B cell (primary cell): Measurements from ENCODE around the gene GUCY2D. TPM values are rescaled to one million over a fixed set of nuclear protein-coding genes. Genes with fewer than 3 reads are reported as not detected.

Experiments used
- ATAC-seq: fragments of 200-7000 bp; cut with Tn5 transposase; one replicate; pipeline ENCODE4 v1.10.0; 2021; ENCODE audit warnings: low read depth, mild to moderate bottlenecking, moderate number of reproducible peaks, moderate library complexity
- CTCF ChIA-PET: fragments of 350-600 bp; sonication (Branson Sonifier 250); formaldehyde crosslinking; loops from one replicate; lab custom pipeline; 2021; ENCODE audit warnings: antibody characterized with exemption, inconsistent platforms; lab: Charles Lee
- POLR2A ChIA-PET: fragments of 350-600 bp; sonication (Branson Sonifier 250); formaldehyde crosslinking; loops from one replicate; lab custom pipeline; 2021; ENCODE audit warnings: antibody characterized with exemption; lab: Charles Lee
- DNase-seq: peaks from one replicate; pipeline ENCODE4 v3.0.0; 2013
- H2AFZ ChIP-seq: 2 replicates; pipeline ENCODE4 v1.6.1; 2012; ENCODE audit warnings: mild to moderate bottlenecking, low read depth, low read length; ENCODE audit not compliant: insufficient read depth, poor library complexity, severe bottlenecking
- H3K27ac ChIP-seq, 2 donors: 1 replicate in 1 of 2; 2 replicates in 1 of 2; pipeline ENCODE4 v1.5.1; 2012 to 2013; ENCODE audit warnings: low read length in 2 of 2, mild to moderate bottlenecking in 2 of 2, moderate library complexity in 1 of 2
- H3K27me3 ChIP-seq, 4 experiments: fragments of 200-600 bp in 1 of 4; sonication (generic) in 1 of 4; replicated peaks in 1 of 4; 1 replicate in 2 of 4; 2 replicates in 2 of 4; pipeline versions ENCODE4 v1.6.1 to v1.7.0; 2013 to 2016; ENCODE audit warnings: low read length in 3 of 4, mild to moderate bottlenecking in 2 of 4, mixed read lengths in 1 of 4, moderate library complexity in 1 of 4; ENCODE audit not compliant: insufficient read depth in 4 of 4, control insufficient read depth in 3 of 4; ENCODE audit errors: control extremely low read depth in 1 of 4
- H3K36me3 ChIP-seq, 2 experiments: replicated peaks in 1 of 2; 1 replicate in 1 of 2; 2 replicates in 1 of 2; pipeline versions ENCODE4 v1.6.1 to v1.7.1; 2013; ENCODE audit warnings: low read length in 1 of 2; ENCODE audit not compliant: insufficient read depth in 2 of 2, control insufficient read depth in 1 of 2; ENCODE audit errors: control extremely low read depth in 1 of 2, extremely low read depth in 1 of 2
- H3K4me1 ChIP-seq, 2 donors: fragments of 200-600 bp in 1 of 2; sonication (generic) in 1 of 2; 1 replicate in 1 of 2; 2 replicates in 1 of 2; pipeline versions ENCODE4 v1.5.1 to v1.6.1; 2013 to 2017; ENCODE audit warnings: low read length in 2 of 2; ENCODE audit not compliant: control insufficient read depth in 2 of 2, insufficient read depth in 2 of 2
- H3K4me2 ChIP-seq: replicated peaks from 2 replicates; pipeline ENCODE3; 2012; ENCODE audit warnings: mild to moderate bottlenecking, low read depth, low read length; ENCODE audit not compliant: poor library complexity, severe bottlenecking
- H3K4me3 ChIP-seq, 5 experiments: fragments of 200-600 bp in 1 of 5; sonication (generic) in 1 of 5; 1 replicate in 3 of 5; 2 replicates in 2 of 5; pipeline versions ENCODE4 v1.5.1 to v1.7.0; 2011 to 2016; ENCODE audit warnings: low read length in 4 of 5, mild to moderate bottlenecking in 4 of 5, low read depth in 2 of 5, control low read depth in 1 of 5, moderate library complexity in 1 of 5; ENCODE audit not compliant: insufficient read depth in 1 of 5; ENCODE audit errors: control extremely low read depth in 1 of 5, extremely low read depth in 1 of 5
- H3K79me2 ChIP-seq: fragments of 200-600 bp; sonication (generic); one replicate; pipeline ENCODE4 v1.6.0; 2016; ENCODE audit warnings: low read length; ENCODE audit not compliant: control insufficient read depth, insufficient read depth
- H3K9ac ChIP-seq: fragments of 200-600 bp; sonication (generic); 2 replicates; pipeline ENCODE4 v1.6.1; 2017; ENCODE audit warnings: mild to moderate bottlenecking, low read length, moderate library complexity
- H3K9me3 ChIP-seq, 3 donors: one replicate each; pipeline versions ENCODE4 v1.6.1 to v1.7.1; 2013; ENCODE audit warnings: low read length in 2 of 3; ENCODE audit not compliant: control insufficient read depth in 2 of 3, insufficient read depth in 1 of 3; ENCODE audit errors: control extremely low read depth in 1 of 3
- H4K20me1 ChIP-seq: 2 replicates; pipeline ENCODE4 v1.6.0; 2012; ENCODE audit warnings: mild to moderate bottlenecking, low read length; ENCODE audit not compliant: insufficient read depth, control insufficient read depth, poor library complexity, severe bottlenecking
- H3K27ac Mint-ChIP-seq: one replicate; pipeline ENCODE4 v1.8.0; 2021; ENCODE audit warnings: mixed read lengths
- H3K27me3 Mint-ChIP-seq: one replicate; pipeline ENCODE4 v1.8.0; 2021; ENCODE audit warnings: mixed read lengths
- H3K4me1 Mint-ChIP-seq: one replicate; pipeline ENCODE4 v1.8.0; 2021; ENCODE audit warnings: mixed read lengths
- H3K4me3 Mint-ChIP-seq: one replicate; pipeline ENCODE4 v1.8.0; 2021; ENCODE audit warnings: mixed read lengths
- H3K9me3 Mint-ChIP-seq: one replicate; pipeline ENCODE4 v1.8.0; 2022; ENCODE audit warnings: mixed read lengths; ENCODE audit not compliant: insufficient read depth
- CTCF ChIP-seq: fragments of 200-600 bp; IDR thresholded peaks from one replicate; pipeline ENCODE4 v1.8.0; 2022; ENCODE audit warnings: antibody characterized with exemption, mild to moderate bottlenecking
- EZH2 ChIP-seq: IDR thresholded peaks from 2 replicates; pipeline ENCODE4 v1.6.1; 2012; ENCODE audit warnings: borderline replicate concordance, low read depth, mild to moderate bottlenecking, moderate library complexity, low read length; ENCODE audit not compliant: insufficient read depth, poor library complexity, severe bottlenecking
- WGBS: methylation state at CpG from one replicate; pipeline ENCODE4 v1.1.5; 2013; ENCODE audit warnings: missing lambda C conversion rate; ENCODE audit not compliant: insufficient coverage; 5-methylcytosine and 5-hydroxymethylcytosine counted together
- intact Hi-C: fragments of 100-400 bp; cut with micrococcal nuclease; formaldehyde crosslinking; loops from one replicate; pipeline ENCODE4 v1.10.0; 2022
- polyA plus RNA-seq: library from polyadenylated mRNA; depleted of rRNA; stranded (reverse); fragments of >200 nt; gene quantifications from 2 replicates; pipeline ENCODE4 v1.2.3, GENCODE V29; 2012
- total RNA-seq, 2 donors: library from RNA; stranded (reverse); fragments of 120-200 nt in 1 of 2; gene quantifications; 1 replicate in 1 of 2; 2 replicates in 1 of 2; pipeline versions ENCODE4 v1.2.3 to v1.2.4, GENCODE V29; 2013 to 2022

The GUCY2D gene
- total and polyA plus RNA-seq, 2 donors (not counting 1 experiment from before 2014, with no cell fraction given) = not detected

- 80% methylated on average over 11 of the region's 14 CpGs for WGBS
- ChIA-PET POLR2A (no interaction called here), CTCF (interaction anchor here (0.7 kb wide), 1 partner anchor 17 kb away, joined by 5 read pairs; no protein-coding TSS in a partner anchor)
- Histone ChIP-seq H3K4me1 (peaks cover 8 to 9% of the 10 kb centered on the region in 2 donors), H3K27me3 (peaks cover 0 to 22% (median 3%) of the 10 kb centered on the region in 4 experiments), H2AFZ (no peak overlapping the region), H3K9me3 (peaks cover 0 to 10% (median 0%) of the 10 kb centered on the region in 3 donors), H3K79me2 (no peaks in the 10 kb centered on the region), H3K27ac (no peak overlapping the region), H4K20me1 (no peaks in the 10 kb centered on the region), H3K9ac (no peak overlapping the region), H3K4me3 (no peak overlapping the region), H3K36me3 (no peaks in the 10 kb centered on the region), H3K4me2 (no peak overlapping the region)
- DNase-seq = no peak
- Mint-ChIP-seq H3K27ac (no peak overlapping the region), H3K9me3 (no peaks in the 10 kb centered on the region), H3K27me3 (peaks cover 36% of the 10 kb centered on the region), H3K4me1 (peaks cover 6% of the 10 kb centered on the region), H3K4me3 (no peak overlapping the region)
- intact Hi-C loops = no loop called here
- TF ChIP-seq CTCF (no peak), EZH2 (no peak)
- ATAC-seq = no peak
These were observed 4.6 kb downstream of the GUCY2D start for GRCh38 chr17:8006836-8007680.

GRCh38 chr17:8007836-8008235, 5.4 kb downstream of the GUCY2D start:
- peaks cover 0 to 23% (median under 1%) of the 10 kb centered on the region in 4 experiments for H3K27me3 ChIP-seq
- H3K9me3 ChIP-seq = peaks cover 0 to 7% (median 0%) of the 10 kb centered on the region in 3 donors
- CTCF ChIA-PET = no interaction called here
- WGBS = 92% methylated on average over 4 of the region's 5 CpGs
- Mint-ChIP-seq H3K27me3 (peaks cover 33% of the 10 kb centered on the region), H3K9me3 (no peaks in the 10 kb centered on the region), H3K4me1 (no peaks in the 10 kb centered on the region), H3K27ac (no peak overlapping the region), H3K4me3 (no peak overlapping the region)
- H3K36me3 ChIP-seq = no peaks in the 10 kb centered on the region
- peaks cover 3% of the 10 kb centered on the region in 2 donors for H3K4me1 ChIP-seq
- H3K9ac ChIP-seq = no peak overlapping the region
- no peaks in the 10 kb centered on the region for H3K79me2 ChIP-seq
- H3K4me3 ChIP-seq = no peak overlapping the region
- no peak for TF ChIP-seq EZH2
- TF ChIP-seq CTCF = no peak
- DNase-seq (no peak), ATAC-seq (no peak)
- POLR2A ChIA-PET = no interaction called here
- H3K27ac ChIP-seq = no peak overlapping the region
- H2AFZ ChIP-seq = no peak overlapping the region
- no peaks in the 10 kb centered on the region for H4K20me1 ChIP-seq
- intact Hi-C loops = no loop called here
- no peak overlapping the region for H3K4me2 ChIP-seq
